SKM-1 treated with dmso at 0.1 percent for 144 hours (cell line): ENCODE measurements around the gene NIPAL1.

Experiments
- DNase-seq: peaks from one replicate; lab custom pipeline; 2025; ENCODE audit not compliant: unreplicated experiment; lab: John Stamatoyannopoulos, UW

Gene NIPAL1

GRCh38 chr4:48025005-48025404 is 8.4 kb downstream of the NIPAL1 start:
- DNase-seq = no peak

GRCh38 chr4:48027653-48028052 is 11.1 kb downstream of the NIPAL1 start:
- DNase-seq = no peak

DNA sequence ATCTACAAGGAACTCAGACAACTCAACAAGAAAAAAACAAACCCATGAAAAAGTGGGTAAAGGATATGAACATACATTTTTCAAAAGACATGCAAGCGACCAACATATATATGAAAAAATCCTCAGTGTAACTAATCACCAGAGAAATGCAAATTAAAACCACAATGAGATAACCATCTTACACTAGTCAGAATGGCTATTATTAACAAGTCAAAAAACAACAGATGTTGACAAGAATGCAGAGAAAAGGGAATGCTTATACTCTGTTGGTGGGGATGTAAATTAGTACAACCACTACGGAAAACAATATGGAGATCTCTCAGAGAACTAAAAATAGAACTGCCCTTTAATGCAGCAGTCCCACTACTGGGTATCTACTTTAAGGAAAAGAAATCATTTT is 12.1 kb downstream of the NIPAL1 start:
- DNase-seq = no peak

- no peak for DNase-seq
Measured at GRCh38 chr4:48030470-48030869, 13.9 kb downstream of the NIPAL1 start.

- no peak for DNase-seq
Measured at GRCh38 chr4:48031802-48032525, 15.4 kb downstream of the NIPAL1 start.

GRCh38 chr4:48032721-48033120 is 16.1 kb downstream of the NIPAL1 start:
- DNase-seq = no peak

GRCh38 chr4:48033412-48033811 is 16.8 kb downstream of the NIPAL1 start:
- DNase-seq = no peak

DNA sequence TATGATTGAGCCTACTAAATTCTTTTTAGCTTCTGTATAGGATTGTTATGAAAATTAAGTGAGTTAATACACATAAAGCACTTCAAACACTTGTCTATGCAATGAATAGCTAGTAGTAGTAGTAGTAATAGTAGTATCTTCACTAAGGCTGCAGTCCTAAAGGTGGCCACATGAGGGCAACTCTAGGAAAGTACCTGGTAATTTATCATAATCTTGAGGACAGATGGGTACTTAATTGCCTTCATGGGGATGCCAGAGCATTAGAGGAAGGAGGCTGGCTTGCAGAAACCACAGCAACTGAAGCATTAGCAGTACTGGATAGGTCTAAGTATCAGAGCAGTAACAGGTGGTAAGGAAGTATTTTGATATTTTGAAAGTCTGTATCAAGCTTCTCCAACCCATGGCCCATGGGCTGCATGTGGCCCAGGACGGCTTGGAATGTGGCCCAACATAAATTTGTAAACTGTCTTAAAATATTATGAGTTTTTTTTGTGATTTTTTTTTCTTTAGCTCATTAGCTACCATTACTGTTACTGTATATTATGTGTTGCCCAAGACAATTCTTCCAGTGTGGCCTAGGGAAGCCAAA is 17.3 kb downstream of the NIPAL1 start:
- DNase-seq = peak; percentile 43

DNA sequence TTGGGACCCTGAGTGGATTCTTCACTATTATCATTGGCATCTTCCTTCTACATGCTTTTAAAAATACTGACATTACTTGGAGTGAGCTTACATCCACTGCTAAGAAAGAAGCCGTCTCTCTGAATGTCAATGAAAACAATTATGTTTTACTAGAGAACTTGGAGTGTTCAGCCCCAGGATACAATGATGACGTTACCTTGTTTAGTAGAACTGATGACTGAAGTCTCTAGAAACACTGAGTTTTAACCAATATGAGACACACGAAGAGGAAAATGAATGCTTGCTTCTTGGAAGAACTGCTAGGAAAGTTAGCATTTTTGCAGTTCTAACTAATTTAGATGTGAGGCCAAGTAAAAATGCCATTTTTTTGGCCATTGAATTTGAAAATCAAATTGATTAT is 19.4 kb downstream of the NIPAL1 start:
- no peak for DNase-seq

DNA sequence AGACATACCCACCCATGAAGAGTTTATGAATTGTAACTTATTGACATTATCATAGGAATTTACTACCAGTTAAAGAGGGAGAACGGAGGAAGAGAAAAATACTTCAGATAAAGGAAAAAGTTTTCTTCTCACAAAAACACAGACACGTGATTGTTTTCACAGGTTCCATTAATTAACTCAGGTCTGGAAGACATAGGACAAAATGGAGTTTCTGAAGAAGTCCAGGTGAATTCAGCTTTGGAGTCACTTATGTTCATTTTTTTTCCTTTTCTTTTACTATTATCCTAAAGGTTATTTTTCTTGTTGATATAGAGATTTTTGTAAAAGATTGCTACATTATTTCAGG is 20.5 kb downstream of the NIPAL1 start:
- no peak for DNase-seq

- no peak for DNase-seq
Measured at GRCh38 chr4:48038666-48039065, 22.1 kb downstream of the NIPAL1 start.

- no peak for DNase-seq
Measured at GRCh38 chr4:48039561-48039960, 23.0 kb downstream of the NIPAL1 start.

DNA sequence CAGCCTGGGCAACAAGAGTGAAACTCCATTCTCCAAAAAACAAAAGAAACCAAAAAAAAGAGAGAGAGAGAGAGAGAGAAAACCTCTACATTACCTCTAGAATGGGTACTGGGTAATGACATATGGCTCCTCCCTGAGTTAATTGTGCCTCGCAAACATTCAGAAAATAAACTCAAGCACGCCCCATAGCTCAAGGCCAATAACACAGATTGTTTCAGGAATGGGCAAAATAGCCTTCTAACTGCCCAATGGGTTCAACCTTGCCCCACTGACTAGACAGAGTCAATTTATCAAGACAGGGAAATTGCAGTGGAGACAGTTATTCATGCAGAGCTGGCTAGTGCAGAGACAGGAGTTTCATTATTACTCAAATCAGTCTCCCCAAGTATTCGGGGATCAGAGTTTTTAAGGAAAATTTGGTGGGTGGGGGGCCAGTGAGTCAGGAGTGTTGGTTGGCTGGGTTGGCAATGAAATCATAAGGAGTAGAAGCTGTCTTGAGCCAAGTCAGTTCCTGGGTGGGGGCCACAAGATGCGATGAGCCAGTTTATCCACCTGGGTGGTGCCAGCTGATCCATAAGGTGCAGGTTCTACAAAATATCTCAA is 25.1 kb downstream of the NIPAL1 start:
- no peak for DNase-seq

GRCh38 chr4:48042979-48043461 is 26.4 kb downstream of the NIPAL1 start:
- DNase-seq = no peak

DNA sequence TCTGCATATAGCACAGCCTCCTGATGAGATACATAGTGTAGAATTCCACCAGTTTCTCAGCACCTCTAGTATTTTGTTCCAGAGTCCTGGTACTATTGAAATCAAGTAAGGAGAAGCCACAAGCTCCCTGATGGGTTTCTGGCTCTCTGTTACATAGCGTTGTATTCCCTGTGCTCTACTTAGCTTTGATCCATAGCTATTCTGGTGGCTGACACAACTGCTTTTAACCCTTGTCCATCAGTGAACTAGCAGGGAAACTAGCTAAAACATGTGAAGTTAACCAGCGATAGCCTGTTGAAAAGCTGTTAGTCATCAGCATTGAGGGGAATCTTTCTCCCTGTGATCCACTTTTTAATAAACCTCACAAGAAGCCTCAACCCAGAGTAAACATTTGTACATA is 26.9 kb downstream of the NIPAL1 start:
- DNase-seq = no peak

- DNase-seq = no peak
Measured at GRCh38 chr4:48044298-48044697, 27.7 kb downstream of the NIPAL1 start.

GRCh38 chr4:48046059-48046458 is 29.5 kb downstream of the NIPAL1 start:
- no peak for DNase-seq

- peak; percentile 82 for DNase-seq
Measured at GRCh38 chr4:48047421-48047844, 30.9 kb downstream of the NIPAL1 start.

- no peak for DNase-seq
Measured at GRCh38 chr4:48047896-48048295, 31.3 kb downstream of the NIPAL1 start.

GRCh38 chr4:48049483-48049882 is 32.9 kb downstream of the NIPAL1 start:
- no peak for DNase-seq

GRCh38 chr4:48051078-48051477 is 34.5 kb downstream of the NIPAL1 start:
- no peak for DNase-seq
